ENCODE results near the gene NDST3.

NDST3 gene

GRCh38 chr4:118112117-118113046 lies 78.1 kb downstream of the NDST3 start:
- Mint-ChIP-seq H3K27ac (no peak overlapping the region), H3K4me3 (no peak overlapping the region), H3K9me3 (no peaks in the 10 kb centered on the region), H3K27me3 (ENCODE audit: low read depth, poor library complexity) (peaks cover 3% of the 10 kb centered on the region), H3K4me1 (no peaks in the 10 kb centered on the region), H3K36me3 (ENCODE audit: low read depth) (no peaks in the 10 kb centered on the region)
- no peak for TF ChIP-seq CTCF (IDR thresholded peaks at IDR 0.05)
- DNase-seq = no peak

- Mint-ChIP-seq H3K4me1 (no peaks in the 10 kb centered on the region), H3K4me3 (no peak overlapping the region), H3K36me3 (ENCODE audit: low read depth) (no peaks in the 10 kb centered on the region), H3K27me3 (ENCODE audit: low read depth, poor library complexity) (peaks cover 3% of the 10 kb centered on the region), H3K27ac (no peak overlapping the region), H3K9me3 (no peaks in the 10 kb centered on the region)
- DNase-seq = no peak
- TF ChIP-seq CTCF (IDR thresholded peaks at IDR 0.05) = no peak
Observed at GRCh38 chr4:118113220-118113619, 78.9 kb downstream of the NDST3 start.

GRCh38 chr4:118114720-118115119 lies 80.4 kb downstream of the NDST3 start:
- Mint-ChIP-seq H3K27ac (no peak overlapping the region), H3K4me1 (no peaks in the 10 kb centered on the region)

GRCh38 chr4:118120120-118120760 lies 86.0 kb downstream of the NDST3 start:
- Mint-ChIP-seq H3K9me3 (no peaks in the 10 kb centered on the region), H3K36me3 (ENCODE audit: low read depth) (no peaks in the 10 kb centered on the region), H3K27ac (no peak overlapping the region), H3K27me3 (ENCODE audit: low read depth, poor library complexity) (no peaks in the 10 kb centered on the region), H3K4me1 (no peaks in the 10 kb centered on the region), H3K4me3 (no peak overlapping the region)
- TF ChIP-seq CTCF (IDR thresholded peaks at IDR 0.05) = no peak
- DNase-seq = no peak

More at GRCh38 chr4:118114720-118115119, 80.4 kb downstream of the NDST3 start:
- H3K27me3 Mint-ChIP-seq (ENCODE audit: low read depth, poor library complexity) = peaks cover 3% of the 10 kb centered on the region
- no peaks in the 10 kb centered on the region for H3K36me3 Mint-ChIP-seq (ENCODE audit: low read depth)
- no peak overlapping the region for H3K4me3 Mint-ChIP-seq
- H3K9me3 Mint-ChIP-seq = no peaks in the 10 kb centered on the region
- no peak for DNase-seq
- TF ChIP-seq CTCF (IDR thresholded peaks at IDR 0.05) = no peak

- Mint-ChIP-seq H3K9me3 (no peaks in the 10 kb centered on the region), H3K4me1 (no peaks in the 10 kb centered on the region), H3K27ac (no peak overlapping the region), H3K4me3 (no peak overlapping the region), H3K36me3 (ENCODE audit: low read depth) (no peaks in the 10 kb centered on the region), H3K27me3 (ENCODE audit: low read depth, poor library complexity) (no peaks in the 10 kb centered on the region)
- no peak for DNase-seq
- no peak for TF ChIP-seq CTCF (IDR thresholded peaks at IDR 0.05)
Observed at GRCh38 chr4:118124997-118125396, 90.7 kb downstream of the NDST3 start.
